ENCODE measurements around the gene KCNQ1. TPM values are rescaled to one million over a fixed set of nuclear protein-coding genes. Genes with fewer than 3 reads are reported as not detected.

The KCNQ1 gene
- total and polyA plus RNA-seq, 2 donors (not counting 1 experiment from before 2014, with no cell fraction given), result not detected

GRCh38 chr11:2415171-2415570 lies 29.6 kb upstream of the KCNQ1 start:
- H3K4me3 ChIP-seq (replicated peaks in 1 of 4; ENCODE audit: control extremely low read depth in 1 of 4, insufficient read depth in 1 of 4, low read depth in 3 of 4, low read length in 4 of 4), result no peak overlapping the region
- no peak for DNase-seq (ENCODE audit: low read depth in 2 of 2)

GRCh38 chr11:2415601-2416380 lies 29.0 kb upstream of the KCNQ1 start:
- H2AFZ ChIP-seq (ENCODE audit: low read length), result no peak overlapping the region
- no peaks in the 10 kb centered on the region for H3K27me3 ChIP-seq (ENCODE audit: control insufficient read depth, insufficient read depth, low read length)
- no peaks in the 10 kb centered on the region for H3K36me3 ChIP-seq (ENCODE audit: control insufficient read depth, insufficient read depth, low read length)
- H4K20me1 ChIP-seq (ENCODE audit: control insufficient read depth, extremely low read depth, insufficient read depth, low read length), result no peaks in the 10 kb centered on the region
- no peak overlapping the region for H3K27ac ChIP-seq (ENCODE audit: insufficient read depth, low read length)
- H3K4me2 ChIP-seq (ENCODE audit: extremely low read depth, insufficient read depth, low read length), result no peak overlapping the region
- H3K4me1 ChIP-seq (ENCODE audit: control insufficient read depth, extremely low read depth, insufficient read depth, low read length), result no peaks in the 10 kb centered on the region
- H3K4me3 ChIP-seq (replicated peaks in 1 of 4; ENCODE audit: control extremely low read depth in 1 of 4, insufficient read depth in 1 of 4, low read depth in 3 of 4, low read length in 4 of 4), result no peak overlapping the region
- TF ChIP-seq CTCF (conservative IDR thresholded peaks at IDR 0.05 in 1 of 2, IDR thresholded peaks at IDR 0.05 in 1 of 2; ENCODE audit: low read depth in 1 of 2, low read length in 2 of 2), result no peak
- no peak for TF ChIP-seq EZH2 (IDR thresholded peaks at IDR 0.05; ENCODE audit: low read length, missing control alignments)
- no peaks in the 10 kb centered on the region for H3K79me2 ChIP-seq (ENCODE audit: control insufficient read depth, insufficient read depth, low read length)
- DNase-seq (ENCODE audit: low read depth in 2 of 2), result no peak
- H3K9ac ChIP-seq (ENCODE audit: insufficient read depth, low read length), result no peak overlapping the region
- H3K9me3 ChIP-seq (ENCODE audit: control insufficient read depth, insufficient read depth, low read depth, low read length), result no peaks in the 10 kb centered on the region

More at GRCh38 chr11:2415171-2415570, 29.6 kb upstream of the KCNQ1 start:
- Histone ChIP-seq H4K20me1 (ENCODE audit: control insufficient read depth, extremely low read depth, insufficient read depth, low read length) (no peaks in the 10 kb centered on the region), H3K79me2 (ENCODE audit: control insufficient read depth, insufficient read depth, low read length) (no peaks in the 10 kb centered on the region), H3K27ac (ENCODE audit: insufficient read depth, low read length) (no peak overlapping the region), H3K4me2 (ENCODE audit: extremely low read depth, insufficient read depth, low read length) (no peak overlapping the region), H2AFZ (ENCODE audit: low read length) (no peak overlapping the region), H3K36me3 (ENCODE audit: control insufficient read depth, insufficient read depth, low read length) (no peaks in the 10 kb centered on the region), H3K9me3 (ENCODE audit: control insufficient read depth, insufficient read depth, low read depth, low read length) (no peaks in the 10 kb centered on the region), H3K9ac (ENCODE audit: insufficient read depth, low read length) (no peak overlapping the region), H3K4me1 (ENCODE audit: control insufficient read depth, extremely low read depth, insufficient read depth, low read length) (no peaks in the 10 kb centered on the region), H3K27me3 (ENCODE audit: control insufficient read depth, insufficient read depth, low read length) (no peaks in the 10 kb centered on the region)
- TF ChIP-seq EZH2 (IDR thresholded peaks at IDR 0.05; ENCODE audit: low read length, missing control alignments) (no peak), CTCF (conservative IDR thresholded peaks at IDR 0.05 in 1 of 2, IDR thresholded peaks at IDR 0.05 in 1 of 2; ENCODE audit: low read depth in 1 of 2, low read length in 2 of 2) (no peak)

GRCh38 chr11:2416765-2417164 lies 28.0 kb upstream of the KCNQ1 start:
- Histone ChIP-seq H3K9ac (ENCODE audit: insufficient read depth, low read length) (no peak overlapping the region), H3K79me2 (ENCODE audit: control insufficient read depth, insufficient read depth, low read length) (no peaks in the 10 kb centered on the region), H3K27ac (ENCODE audit: insufficient read depth, low read length) (no peak overlapping the region), H3K9me3 (ENCODE audit: control insufficient read depth, insufficient read depth, low read depth, low read length) (no peaks in the 10 kb centered on the region), H3K27me3 (ENCODE audit: control insufficient read depth, insufficient read depth, low read length) (no peaks in the 10 kb centered on the region), H2AFZ (ENCODE audit: low read length) (no peak overlapping the region), H3K36me3 (ENCODE audit: control insufficient read depth, insufficient read depth, low read length) (no peaks in the 10 kb centered on the region), H3K4me3 (replicated peaks in 1 of 4; ENCODE audit: control extremely low read depth in 1 of 4, insufficient read depth in 1 of 4, low read depth in 3 of 4, low read length in 4 of 4) (no peak overlapping the region), H3K4me2 (ENCODE audit: extremely low read depth, insufficient read depth, low read length) (no peak overlapping the region), H4K20me1 (ENCODE audit: control insufficient read depth, extremely low read depth, insufficient read depth, low read length) (no peaks in the 10 kb centered on the region), H3K4me1 (ENCODE audit: control insufficient read depth, extremely low read depth, insufficient read depth, low read length) (no peaks in the 10 kb centered on the region)
- DNase-seq (ENCODE audit: low read depth in 2 of 2), result no peak
- TF ChIP-seq EZH2 (IDR thresholded peaks at IDR 0.05; ENCODE audit: low read length, missing control alignments) (no peak), CTCF (conservative IDR thresholded peaks at IDR 0.05 in 1 of 2, IDR thresholded peaks at IDR 0.05 in 1 of 2; ENCODE audit: low read depth in 1 of 2, low read length in 2 of 2) (no peak)

All from fibroblast of lung (primary cell).